NCI-H446 treated with DMSO at 0.1 percent for 48 hours (cell line): ENCODE data around the gene NCAPD2.
"Not testable (repeated sequence)": the region's sequence is repeated elsewhere in the genome, so short reads cannot be mapped to it uniquely, and the experiment has no call there.

ENCODE experiments used
- DNase-seq: peaks from one replicate; lab custom pipeline; 2025; lab: John Stamatoyannopoulos, UW

Gene NCAPD2

DNA sequence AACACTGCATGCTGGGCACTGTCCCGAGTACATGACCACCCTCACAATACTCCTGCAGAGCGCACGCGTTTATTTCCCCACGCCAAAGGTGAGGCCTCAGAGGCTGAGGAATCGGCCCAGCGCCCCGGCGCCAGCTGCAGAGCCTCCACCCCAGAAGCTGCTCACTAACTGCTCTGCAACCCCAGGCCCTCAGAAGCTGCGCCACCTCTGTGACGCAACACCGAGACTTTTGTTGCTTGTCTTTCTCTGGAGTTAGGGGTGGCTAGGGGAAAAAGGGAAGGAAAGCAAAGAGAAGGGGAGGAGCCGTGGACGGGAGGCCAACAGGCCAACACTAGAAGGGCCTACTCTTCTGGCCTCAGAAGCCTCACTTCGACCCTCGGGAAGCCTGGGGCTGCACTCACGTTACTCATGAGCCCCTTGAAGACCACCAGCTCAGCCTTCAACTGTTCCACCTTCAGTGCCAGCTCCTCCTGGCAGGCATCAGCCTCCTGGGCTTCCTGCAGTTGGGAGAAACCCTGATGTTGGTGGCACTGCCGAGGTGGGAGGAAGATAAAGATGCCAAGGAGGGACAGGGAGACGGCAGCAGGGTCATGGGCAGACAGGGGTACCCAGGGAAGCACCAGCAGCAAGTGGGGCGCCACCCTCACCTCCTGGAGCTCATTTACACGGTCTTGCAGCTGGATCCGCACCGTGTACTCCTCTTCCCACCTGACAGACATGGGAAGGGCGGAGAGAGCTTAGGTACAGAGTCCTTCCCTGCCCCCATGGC is 56.6 kb downstream of the NCAPD2 start:
- no peak for DNase-seq

DNA sequence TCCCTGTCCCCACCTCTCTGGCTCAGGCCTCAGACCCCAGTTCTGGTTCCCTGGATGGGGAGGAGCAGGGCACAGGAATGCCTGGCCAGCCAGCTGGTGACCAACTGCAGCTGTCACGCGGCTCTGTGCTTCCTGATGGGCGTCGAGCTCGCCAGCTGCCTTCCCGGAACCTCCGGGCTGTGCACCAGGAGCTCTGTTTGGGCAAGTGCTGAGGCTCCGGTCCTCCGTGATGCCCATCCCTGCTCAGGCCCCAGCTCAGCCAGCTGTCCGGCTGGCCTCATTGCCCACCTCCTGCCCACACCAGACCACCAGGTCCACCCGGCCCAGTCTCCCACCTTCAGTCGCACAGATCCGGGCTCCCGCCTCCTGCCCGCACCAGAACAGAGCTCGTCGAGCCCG is 57.2 kb downstream of the NCAPD2 start:
- no peak for DNase-seq

DNA sequence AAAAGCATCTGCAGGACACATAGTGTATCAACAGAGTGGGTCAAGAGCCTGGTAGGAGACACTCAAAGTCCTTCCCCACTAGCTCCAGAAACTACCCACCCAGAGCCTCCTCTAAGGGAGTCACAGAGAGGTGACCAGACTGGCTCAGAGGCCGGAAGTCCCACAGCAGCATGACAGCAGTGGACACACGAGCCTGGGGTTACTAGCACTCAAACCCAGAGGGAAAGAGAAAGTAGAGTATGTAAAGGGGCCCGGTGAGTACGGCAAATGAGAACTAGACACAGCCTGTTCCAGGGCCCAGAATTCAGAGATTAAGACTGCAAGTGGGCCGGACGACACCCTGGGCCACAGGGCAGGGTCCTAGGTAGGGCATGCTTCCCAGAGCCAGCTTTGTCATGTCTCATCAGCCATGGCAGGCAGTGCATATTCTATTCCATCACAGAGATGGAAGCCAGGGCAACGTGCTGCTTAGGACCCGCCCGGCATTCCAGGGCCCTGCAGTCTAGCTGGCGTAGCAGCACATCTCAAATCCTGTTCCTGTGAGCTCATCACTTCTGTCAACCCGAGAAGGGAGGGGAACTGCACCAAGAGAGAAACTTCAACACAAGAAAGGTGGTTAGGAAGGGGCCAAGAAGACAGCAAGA is 57.7 kb downstream of the NCAPD2 start:
- no peak for DNase-seq

DNA sequence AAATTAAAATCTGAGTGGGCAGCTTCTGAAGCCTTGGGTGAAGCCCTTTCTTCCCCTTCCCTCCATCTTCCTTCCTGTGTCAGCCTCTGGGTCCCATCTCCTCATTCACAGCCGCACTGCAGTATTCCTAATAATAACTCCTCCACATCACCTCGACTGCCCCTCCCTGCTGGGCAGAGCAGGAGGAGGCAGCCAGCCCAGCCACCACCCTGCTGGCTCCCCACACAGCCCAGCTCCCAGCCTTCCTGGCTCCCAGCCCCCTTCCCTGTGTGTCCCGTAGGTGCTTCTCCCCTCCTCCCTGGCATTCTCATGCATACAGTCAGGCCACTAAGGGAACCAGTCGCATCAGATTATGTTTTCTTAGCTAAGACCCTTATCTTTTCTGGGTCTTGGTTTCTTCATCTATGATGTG is 58.2 kb downstream of the NCAPD2 start:
- no peak for DNase-seq

DNA sequence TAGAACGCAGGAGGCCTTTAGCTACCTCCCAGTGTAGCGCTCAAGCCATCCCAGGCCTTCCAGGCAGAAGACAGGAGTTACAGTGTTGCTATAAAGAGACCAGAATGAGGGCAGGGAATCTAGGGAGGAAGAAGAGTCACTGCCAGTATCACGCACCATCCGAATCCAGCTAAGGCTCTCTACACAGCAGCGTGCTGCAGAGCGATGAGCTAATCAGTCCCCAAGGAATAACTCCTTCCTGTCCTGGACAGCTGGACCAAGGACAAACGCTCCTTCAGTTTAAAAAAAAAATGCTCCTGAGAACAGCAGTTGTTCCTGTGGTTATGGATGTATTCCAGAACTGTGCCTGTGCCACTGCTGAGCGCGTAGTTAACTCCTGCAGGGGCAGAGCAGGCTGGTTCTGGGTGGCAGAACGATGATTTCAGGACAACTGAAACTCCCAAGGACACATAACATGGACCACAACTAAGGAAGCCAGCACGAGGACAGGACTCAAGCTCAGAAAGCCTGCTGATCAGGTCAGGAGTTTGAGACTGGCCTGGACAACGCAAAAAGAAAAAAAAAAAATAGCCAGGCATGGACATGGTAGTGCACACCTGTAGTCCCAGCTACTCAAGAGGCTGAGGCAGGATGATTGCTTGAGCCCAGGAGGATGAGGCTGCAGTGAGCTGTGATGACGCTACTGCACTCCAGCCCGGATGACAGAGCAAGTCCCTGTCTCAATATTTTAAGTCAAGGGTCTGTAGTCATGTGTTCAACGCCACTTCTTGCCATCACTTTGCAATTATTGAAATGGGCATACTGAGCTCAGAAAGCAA is 59.4 kb downstream of the NCAPD2 start:
- DNase-seq: no peak

DNA sequence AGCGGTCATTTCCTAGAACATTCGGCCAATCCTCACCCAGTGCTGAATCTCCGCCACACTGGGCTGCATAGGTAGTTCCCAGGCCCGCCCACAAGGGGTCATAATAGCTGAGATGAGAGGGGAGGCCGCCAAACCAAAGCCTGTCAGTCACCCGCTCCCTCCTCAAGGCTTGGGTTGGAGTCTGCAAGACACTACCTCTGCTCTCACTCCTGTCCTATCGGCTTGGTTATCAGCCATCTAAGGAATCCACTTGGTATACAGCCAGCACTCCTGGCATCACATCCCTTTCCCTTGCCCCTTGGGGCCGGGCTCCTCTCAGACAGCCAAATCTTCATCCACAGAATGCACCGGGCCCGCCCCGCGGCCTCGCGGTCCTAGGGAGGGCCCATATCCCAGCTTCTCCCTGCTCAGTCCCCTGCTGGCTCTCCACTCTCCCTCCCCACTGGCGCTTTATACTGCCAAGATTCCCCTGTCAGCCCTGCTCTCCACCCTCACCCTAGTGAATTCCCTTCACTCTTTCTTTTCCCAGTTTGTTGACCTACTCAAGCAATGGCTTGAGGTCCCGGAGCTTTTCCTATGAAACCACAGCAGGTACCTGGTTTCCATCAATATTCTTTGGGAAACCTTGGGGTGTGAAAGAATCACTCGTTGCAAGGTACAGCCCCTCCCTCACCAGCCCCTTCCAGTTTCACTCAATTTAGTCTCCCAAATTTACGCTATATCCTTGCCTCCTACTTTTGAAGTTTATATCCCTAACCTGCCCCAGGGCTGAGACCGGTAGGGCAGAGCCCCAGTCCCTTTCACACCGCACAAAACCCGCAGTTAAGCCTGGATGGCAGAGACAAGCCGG is 60.5 kb downstream of the NCAPD2 start:
- no peak for DNase-seq

DNA sequence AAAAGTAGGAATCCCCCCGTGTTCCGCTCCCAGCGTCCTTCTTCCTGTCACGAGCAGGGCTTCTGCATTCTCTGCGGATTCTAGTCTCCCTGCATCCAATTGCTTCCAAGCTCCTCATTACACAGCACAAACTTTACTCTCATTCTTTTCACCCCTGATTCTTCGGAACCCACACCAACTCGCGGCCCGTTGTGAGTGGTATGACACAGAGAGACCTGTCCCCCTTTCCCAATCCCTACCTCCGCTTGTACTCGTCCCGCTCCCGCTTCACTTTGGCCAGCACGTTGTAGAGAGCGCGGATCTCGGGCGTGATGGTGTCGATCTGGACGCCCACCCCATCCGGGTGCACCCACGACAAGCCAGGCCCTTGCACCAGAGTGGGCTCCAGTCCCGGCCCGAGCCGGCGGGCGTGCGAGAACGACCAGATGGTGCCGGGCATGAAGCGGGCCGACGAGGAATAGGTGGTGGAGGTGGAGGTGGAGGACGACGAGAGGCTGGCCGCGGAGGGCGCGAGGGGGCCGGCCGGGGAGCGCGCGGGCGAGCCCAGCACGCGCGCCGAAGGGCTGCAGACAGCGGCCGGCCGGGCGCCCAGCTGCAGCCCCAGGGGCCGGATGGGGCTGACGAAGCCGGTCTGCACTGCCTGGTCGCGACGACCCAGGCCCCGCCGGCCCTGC is 61.3 kb downstream of the NCAPD2 start:
- DNase-seq: no peak

DNA sequence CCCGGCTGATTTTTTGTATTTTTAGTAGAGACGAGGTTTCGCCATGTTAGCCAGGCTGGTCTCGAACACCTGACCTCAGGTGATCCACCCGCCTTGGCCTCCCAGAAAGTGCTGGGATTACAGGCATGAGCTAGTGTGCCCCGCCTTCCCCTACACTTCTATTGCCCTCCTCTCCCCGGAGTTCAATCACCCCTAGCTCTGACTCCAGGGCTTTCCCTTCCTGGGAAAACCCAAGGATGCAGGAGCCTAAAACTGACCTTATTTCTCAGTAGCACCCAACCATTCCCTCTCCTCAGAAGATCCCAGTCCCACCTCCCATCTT is 62.6 kb downstream of the NCAPD2 start:
- not testable (repeated sequence) for DNase-seq

DNA sequence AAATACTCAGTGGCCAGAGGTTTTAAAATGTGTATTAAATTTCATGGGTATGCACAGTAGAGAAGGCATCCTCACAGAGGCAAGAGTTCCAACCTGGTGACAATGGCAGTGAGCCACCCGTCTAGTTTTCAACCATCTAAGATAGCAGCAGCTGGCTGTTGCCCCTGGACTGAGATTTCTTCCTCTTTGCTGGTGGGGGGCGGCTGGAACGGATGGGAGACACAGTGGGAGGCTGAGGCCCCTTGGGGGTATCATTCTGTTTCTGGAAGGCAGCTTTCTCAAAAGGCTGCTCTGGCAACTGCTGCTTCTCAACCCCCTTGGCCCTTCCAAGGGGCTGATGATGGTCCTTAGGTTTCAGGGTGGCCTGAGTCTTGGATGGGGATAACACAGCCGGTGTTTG is 63.0 kb downstream of the NCAPD2 start:
- no peak for DNase-seq

DNA sequence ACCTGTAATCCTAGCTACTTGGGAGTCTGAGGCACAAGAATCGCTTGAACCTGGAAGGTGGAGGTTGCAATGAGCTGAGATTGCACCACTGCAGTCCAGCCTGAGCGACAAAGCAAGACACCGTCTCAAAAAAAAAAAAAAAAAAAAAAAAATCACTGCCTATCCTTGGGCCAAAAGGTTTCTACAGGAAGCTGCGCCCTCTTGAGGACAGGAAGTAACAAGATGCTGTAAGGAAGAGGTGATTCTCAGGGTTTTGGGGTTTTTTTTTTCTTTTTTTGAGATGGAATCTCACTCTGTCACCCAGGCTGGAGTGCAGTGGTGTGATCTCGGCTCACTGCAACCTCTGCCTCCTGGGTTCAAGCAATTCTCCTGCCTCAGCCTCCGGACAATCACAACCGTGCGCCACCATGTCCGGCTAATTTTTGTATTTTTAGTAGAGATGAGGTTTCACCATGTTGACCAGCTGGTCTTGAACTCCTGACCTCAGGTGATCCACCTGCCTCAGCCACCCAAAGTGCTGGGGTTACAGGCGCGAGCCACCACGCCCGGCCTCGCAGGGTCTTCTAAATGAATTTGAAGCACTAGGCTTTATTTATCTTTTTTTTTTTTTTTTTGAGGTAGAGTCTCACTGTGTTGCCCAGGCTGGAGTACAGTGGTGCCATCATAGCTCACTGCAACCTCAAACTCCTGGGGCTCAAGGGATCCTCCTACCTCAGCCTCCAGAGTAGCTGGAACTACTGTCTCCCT is 64.3 kb downstream of the NCAPD2 start:
- DNase-seq: peak; percentile 19

DNA sequence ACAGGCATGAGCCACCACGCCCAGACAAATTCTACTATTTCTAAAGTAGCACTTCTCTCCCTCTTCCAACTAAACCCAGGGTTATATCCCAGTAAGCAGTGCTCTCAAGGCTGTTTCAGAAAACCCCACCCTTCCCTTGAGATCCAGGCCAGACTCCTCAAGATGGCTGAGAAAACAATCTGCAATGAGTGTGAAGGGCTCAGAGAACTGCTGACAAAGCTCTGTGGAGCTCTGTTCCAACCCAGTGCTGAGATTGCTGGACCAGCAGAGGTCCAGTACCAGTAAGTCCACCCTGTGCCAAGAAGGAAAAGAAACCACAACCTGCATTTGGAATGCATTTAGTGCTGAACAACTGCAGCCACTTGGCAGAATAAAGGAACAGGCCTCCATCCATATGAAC is 65.6 kb downstream of the NCAPD2 start:
- DNase-seq: no peak

DNA sequence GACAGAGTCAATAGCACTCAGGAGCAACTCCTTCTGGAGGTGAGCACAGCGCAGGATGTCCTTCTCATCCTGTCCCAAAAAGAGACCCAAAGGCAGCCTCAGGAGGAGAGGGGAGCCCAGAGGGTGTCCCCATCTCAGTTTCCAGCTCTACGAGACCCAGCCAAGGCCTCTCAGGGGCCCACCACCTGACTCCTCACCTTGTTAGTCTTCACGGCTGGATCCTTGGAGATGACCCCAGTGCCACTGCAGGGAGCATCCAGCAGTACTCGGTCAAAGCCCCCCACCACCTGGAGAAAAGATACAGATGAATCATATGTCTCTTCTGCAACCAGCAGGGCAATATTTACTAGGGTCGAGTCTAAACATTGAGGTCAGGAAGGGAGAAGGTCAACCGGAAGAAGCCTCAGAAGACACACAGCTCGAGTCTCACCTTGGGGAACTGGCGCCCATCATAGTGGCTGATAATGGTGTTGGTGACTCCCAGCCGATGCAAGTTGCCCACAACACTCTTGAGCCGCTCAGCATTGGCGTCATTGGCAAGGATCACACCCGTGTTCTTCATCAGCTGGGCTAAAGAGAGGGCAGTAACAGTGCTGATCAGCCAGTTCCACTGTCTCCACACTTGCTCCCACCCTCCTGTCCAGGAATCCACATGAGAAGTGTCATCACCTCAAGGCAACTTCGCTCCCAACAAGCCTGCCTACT is 66.8 kb downstream of the NCAPD2 start:
- no peak for DNase-seq

DNA sequence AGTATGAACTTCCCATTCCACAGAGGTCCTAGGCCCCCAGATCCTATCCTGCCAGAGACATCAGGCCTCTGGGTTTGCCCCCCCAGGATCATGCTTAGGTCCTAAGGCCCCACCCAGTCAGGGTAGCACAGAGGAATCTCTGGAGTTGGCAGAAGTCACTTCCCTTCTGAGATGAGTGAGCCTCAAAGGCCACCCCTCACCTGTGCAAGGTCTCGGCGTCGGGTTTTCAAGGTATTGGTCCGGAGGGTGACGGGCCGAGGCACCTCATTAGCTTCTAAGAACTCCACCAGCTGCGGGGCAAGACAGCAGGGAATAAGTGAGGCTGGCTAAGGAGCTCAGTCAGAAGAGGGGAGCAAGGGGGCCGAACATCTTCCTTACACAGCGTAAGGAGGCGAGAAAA is 69.0 kb downstream of the NCAPD2 start:
- no peak for DNase-seq

DNA sequence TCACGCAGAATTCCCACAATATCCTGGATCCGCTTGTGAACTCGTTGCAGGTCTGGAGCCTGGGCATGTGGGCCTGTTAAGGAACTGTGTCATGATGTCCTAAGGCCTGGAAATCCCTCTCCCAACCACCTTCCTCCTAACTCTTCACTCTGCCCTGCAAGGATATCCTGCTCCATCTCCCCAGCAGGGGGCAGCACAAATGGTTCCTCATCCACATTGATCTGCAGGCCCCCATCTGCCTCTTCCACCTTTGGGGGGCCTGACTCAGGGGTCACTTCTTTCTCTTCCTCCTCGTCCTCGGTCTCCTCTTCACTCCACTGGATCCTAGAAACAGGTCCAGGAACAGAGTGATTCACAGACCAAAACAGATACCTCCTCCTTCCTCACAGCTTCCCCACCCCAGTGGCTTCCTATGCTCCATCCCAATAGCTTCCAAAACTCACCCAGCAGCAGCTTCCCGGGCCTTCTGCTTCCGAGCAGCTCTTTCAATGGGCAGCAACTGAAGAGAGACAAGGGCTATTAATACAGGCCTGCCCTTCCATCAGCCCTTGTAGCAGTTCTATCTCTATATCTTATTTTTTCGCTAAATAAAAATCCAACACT is 69.6 kb downstream of the NCAPD2 start:
- DNase-seq: no peak

DNA sequence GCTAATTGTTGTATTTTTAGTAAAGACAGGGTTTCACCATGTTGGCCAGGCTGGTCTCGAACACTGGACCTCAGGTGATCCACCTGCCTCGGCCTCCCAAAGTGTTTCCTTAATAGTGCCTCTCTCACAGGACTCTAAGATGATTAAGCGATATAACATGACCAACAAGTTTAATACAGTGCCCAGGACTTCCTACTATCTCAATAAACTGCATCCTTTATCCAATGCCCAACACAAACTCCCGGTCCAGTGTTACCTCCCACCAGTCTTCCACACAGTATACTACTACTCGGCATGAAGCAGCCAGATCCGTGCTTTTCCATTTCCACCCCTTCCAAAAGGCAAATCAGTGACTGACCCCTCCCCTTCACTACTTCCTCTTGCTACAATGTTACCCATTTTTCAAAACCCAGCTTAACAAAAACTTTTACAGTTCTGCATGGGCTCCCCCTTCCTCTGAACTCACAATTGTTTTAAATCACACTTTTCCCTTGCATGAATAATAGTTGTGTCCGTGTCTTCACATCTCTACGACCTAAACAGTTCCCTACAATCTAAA is 73.3 kb downstream of the NCAPD2 start:
- no peak for DNase-seq

DNA sequence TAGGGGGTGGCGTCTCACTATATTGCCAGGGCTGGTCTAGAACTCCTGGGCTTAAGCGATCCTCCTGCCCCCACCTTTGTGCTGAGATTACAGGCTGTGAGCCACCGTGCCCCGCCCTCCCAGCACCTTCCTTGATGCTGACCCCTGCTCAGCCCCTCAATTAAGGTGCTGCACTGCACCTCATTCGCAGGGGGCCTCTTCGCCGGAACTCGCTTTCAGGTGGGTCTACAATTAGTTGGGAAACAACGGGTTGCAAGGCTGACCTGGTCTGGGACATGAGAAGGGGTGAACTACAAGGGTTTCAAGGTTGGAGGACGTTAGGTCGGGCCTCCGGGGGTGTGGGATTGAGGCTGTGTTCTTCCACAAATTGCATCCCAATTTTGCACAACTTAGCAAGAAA is 75.4 kb downstream of the NCAPD2 start:
- no peak for DNase-seq

DNA sequence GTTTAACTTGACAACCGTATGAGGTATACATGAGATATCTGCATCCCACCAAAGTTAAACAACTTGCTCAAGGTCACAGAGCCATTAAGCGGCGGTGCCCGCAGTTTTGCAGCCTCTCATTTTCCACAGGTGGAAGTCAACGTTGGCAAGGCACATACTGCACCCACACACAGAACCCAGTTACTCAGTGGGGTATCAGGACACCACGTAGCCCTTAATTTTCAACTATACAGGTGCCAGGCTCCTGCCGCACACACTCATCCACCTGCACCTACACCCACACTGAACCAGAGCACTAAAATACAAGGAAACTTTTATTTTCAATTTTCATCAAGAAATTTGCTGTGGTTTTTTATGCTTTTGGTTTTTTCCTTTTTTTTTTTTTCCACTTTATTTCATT is 75.9 kb downstream of the NCAPD2 start:
- no peak for DNase-seq

DNA sequence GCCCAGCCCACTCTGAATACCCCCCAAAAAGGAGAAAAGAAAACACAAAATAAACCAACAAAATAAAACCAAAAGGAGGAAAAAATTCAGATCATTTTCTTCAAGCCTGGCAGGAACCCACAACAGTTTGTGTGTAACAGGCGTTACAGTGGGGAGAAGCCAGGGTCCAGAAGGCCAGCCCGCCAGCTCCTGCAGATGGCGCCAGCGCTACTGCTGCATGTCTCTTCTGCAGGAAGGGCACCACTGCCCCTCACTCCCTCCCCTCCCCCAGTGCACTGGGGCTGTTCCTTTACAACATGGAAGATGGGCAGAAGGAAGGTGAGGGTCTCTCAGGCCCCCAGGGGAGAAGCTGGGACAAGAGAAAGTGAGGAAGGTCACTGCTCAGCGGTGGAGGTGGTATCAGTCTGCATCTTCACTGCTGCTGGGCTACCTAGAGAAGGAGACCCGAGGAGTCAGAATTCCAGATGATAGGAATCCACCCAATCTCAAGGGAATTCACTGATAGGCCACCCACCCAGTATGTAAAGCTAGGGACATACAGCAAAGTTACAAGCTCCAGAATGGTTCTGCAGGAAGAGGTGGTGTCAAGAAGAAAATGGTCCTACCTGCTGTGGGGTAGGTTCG is 76.5 kb downstream of the NCAPD2 start:
- DNase-seq: no peak

DNA sequence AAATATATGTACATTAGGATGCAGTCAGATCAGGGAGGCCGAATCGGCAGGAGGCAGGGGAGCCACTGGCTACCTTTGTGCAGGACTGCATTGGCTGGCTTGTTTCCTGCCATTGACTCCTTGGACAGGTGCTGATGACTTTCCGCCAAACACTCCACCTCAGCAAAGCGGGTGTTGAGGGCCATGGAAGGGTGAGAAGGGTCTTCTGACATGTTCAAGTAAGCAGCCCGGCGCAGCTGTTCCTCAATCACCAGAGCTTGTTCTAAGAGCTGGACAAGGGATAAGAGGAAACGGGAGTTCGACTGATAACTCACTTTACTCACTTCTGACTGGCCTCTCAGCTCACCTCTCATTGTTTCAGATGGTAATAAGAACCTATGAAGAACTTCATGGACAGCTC is 79.1 kb downstream of the NCAPD2 start:
- DNase-seq: no peak
